Esophagus muscularis mucosa (tissue), 2 donors: ENCODE results near the gene MBTD1.

Experiments used
- POLR2A ChIP-seq: fragments of 450-650 bp; IDR thresholded peaks from one replicate; pipeline ENCODE4 v1.6.1; 2017; ENCODE audit warnings: antibody characterized with exemption, moderate library complexity, mild to moderate bottlenecking, low read depth
- POLR2AphosphoS5 ChIP-seq, 2 donors: sonication (generic); formaldehyde crosslinking; IDR thresholded peaks; one replicate each; pipeline ENCODE4 v1.6.1; 2017; ENCODE audit warnings: antibody characterized with exemption in 2 of 2

DNA sequence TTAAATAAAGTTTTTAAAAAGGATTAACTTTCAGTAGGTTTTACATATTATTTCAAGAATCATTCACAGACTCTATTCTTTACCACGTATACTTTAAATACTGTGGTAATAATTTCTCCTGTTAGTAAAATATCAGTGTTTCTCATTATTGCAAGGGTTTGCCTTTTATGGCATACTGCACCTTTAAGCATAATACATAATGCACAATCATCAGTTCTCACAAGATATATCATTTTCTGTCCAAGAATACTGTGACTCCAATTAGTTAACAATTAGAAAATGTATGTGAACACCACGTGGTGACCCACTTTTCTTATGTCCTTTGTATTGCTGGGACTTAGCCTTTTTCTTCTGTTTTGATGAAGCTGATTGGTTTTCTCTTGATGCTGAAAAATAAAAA lies 68.0 kb downstream of the MBTD1 start:
- no peak for TF ChIP-seq POLR2AphosphoS5 (IDR thresholded peaks at IDR 0.05)
- no peak for TF ChIP-seq POLR2A
